Gastroesophageal sphincter (tissue), 3 donors: ENCODE data around the gene ACO1.

Source experiments
- CTCF ChIP-seq, 4 experiments: fragments of 200-600 bp in 2 of 4; fragments of 450-650 bp in 2 of 4; sonication (generic) in 1 of 4; IDR thresholded peaks; one replicate each; pipeline ENCODE4 v1.5.1; 2017 to 2019; ENCODE audit warnings: antibody characterized with exemption in 4 of 4, mild to moderate bottlenecking in 2 of 4, moderate library complexity in 2 of 4
- POLR2A ChIP-seq, 2 donors: fragments of 450-650 bp; IDR thresholded peaks; one replicate each; pipeline ENCODE4 v1.6.1; 2017; ENCODE audit warnings: antibody characterized with exemption in 2 of 2, mild to moderate bottlenecking in 2 of 2, moderate library complexity in 1 of 2
- POLR2AphosphoS5 ChIP-seq: sonication (generic); formaldehyde crosslinking; IDR thresholded peaks from one replicate; pipeline ENCODE4 v1.6.1; 2017; ENCODE audit warnings: antibody characterized with exemption

- no peak for TF ChIP-seq POLR2A (IDR thresholded peaks at IDR 0.05)
- TF ChIP-seq CTCF (IDR thresholded peaks at IDR 0.05), result peak; percentile 63 to 76 (median 70)
- no peak for TF ChIP-seq POLR2AphosphoS5
Measured at GRCh38 chr9:32378496-32378895, 5.9 kb upstream of the ACO1 start.
